Thyroid gland (tissue), 4 donors: ENCODE measurements around the gene PHLPP2.

Experiments
- CTCF ChIP-seq, 6 experiments: fragments of 200-600 bp in 3 of 6; fragments of 450-650 bp in 3 of 6; sonication (generic) in 3 of 6; IDR thresholded peaks; one replicate each; pipeline ENCODE4 v1.5.1; 2016 to 2019; ENCODE audit warnings: antibody characterized with exemption in 6 of 6, mild to moderate bottlenecking in 2 of 6, inconsistent platforms in 1 of 6, moderate library complexity in 1 of 6
- POLR2A ChIP-seq, 2 donors: fragments of 450-650 bp; IDR thresholded peaks; one replicate each; pipeline ENCODE4 v1.6.1; 2017; ENCODE audit warnings: antibody characterized with exemption in 2 of 2, mild to moderate bottlenecking in 2 of 2, moderate library complexity in 1 of 2

- TF ChIP-seq CTCF (IDR thresholded peaks at IDR 0.05) (no peak), POLR2A (IDR thresholded peaks at IDR 0.05) (no peak)
Measured at GRCh38 chr16:71727551-71728324, 3.2 kb upstream of the PHLPP2 start.
